Effector CD8-positive, alpha-beta T cell (primary cell): ENCODE measurements around the gene CDKL2.

Experiments
- DNase-seq: peaks from one replicate; lab custom pipeline; 2025; lab: John Stamatoyannopoulos, UW

Gene CDKL2

DNA sequence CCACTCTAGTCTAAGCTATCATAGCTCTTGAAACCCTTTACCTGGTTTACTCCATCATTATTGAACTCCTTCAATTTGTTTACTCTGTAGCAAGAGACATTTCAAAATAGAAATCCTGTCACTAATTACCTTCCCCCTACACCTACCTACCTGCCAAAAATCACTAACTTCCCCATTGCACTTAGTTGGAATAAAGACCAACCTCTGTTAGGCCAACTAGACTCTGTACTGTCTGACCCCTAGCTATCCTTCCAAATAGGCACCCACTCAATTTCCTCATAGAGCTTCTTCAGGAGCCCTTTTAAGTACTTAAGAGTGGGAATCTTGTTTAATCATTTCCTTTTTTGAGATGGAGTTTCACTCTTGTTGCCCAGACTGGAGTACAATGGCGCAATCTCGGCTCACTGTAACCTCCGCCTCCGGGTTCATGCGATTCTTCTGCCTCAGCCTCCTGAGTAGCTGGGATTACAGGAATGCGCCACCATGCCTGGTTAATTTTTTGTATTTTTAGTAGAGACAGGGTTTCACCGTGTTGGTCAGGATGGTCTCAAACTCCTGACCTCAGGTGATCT, 8.9 kb upstream of the CDKL2 start:
- DNase-seq: no peak

DNA sequence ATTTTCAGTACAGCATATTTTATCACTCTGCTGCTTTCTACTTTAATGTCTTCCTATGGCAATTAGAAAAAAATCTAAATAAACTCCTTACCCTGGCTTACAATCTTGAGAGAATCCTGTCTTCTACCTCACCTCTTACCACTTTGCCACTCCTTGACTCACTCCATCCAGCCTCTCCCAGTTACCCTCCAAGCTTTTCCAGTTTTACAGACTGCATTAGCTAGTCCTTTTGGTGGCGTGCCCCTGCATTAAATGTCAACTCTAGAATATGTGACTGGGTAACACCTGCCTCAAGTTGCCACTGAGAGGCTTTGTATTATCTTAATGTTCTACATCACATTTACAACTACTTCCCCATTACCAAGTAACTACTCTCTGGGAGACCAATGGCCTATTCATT, 7.5 kb upstream of the CDKL2 start:
- no peak for DNase-seq

DNA sequence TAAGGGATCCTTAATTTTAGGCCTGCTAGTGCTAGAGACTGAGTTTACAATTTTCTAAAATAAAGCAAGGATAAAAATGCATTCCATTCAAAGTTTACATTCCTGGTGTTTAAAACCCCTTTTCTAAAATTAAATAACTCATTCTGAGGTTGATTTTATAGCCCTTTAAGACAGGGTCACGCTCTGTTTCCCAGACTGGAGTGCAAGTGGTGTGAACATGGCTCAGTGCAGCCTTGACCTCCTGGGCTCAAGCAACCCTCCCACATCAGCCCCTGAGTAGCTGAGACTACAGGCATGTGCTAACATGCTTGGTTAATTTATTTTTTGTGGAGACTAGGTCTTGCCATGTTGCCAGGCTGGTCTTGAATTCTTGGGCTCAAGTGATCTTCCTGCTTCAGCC, 6.8 kb upstream of the CDKL2 start:
- no peak for DNase-seq

DNA sequence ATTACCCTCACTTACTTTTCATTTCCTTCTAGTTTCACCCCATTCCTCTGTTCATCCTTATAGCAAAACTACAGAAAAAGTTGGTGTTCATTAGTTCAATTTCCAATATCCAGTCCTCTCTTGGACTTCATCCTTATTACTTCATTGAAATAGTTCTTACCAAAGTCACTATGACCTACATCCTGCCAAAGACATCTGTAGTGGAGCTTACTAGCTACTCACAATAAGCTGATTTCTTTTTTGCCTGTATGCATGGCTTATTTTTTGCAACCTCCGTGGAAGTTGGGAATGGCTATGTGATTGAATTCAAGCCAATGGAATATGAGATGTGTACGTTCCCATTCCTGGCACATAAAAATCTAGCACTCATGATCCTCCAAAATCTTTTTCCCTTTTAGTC, 4.6 kb upstream of the CDKL2 start:
- DNase-seq: no peak

DNA sequence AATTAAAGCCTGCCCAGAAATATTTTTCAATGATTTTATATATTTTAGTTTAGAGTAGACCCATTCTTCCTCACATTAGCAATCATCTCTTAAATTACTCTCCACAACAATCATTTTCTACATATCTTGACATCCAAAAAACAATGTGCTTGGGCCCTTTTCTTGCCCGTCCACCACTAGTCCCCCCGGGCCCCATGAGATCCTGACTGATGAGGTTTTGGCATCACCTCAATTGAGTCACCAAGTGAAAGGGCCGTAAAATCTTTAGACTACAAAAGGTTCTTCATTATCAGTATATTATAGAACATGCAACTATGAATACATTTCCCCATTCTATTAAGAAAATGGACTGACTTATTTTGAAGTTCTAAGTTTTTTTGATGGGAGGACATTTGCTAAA, 4.0 kb upstream of the CDKL2 start:
- DNase-seq: no peak

DNA sequence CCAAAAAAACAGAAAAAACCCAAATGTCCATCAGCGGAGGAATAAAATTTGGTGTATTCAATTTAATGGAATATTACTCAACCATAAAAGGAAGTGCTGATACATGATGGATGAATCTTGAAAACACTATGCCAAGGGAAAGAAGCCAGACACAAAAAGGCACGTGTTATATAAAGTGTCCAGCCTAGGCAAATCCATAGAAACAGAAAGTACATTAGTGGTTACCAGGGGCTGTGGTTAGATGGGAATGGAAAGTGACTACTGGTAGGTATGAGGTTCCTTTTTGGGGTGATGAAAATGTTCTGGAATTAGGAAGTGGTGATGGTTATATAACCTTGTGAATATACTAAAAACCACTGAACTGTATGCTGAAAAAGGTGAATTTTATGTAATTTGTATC, 3.5 kb upstream of the CDKL2 start:
- no peak for DNase-seq

DNA sequence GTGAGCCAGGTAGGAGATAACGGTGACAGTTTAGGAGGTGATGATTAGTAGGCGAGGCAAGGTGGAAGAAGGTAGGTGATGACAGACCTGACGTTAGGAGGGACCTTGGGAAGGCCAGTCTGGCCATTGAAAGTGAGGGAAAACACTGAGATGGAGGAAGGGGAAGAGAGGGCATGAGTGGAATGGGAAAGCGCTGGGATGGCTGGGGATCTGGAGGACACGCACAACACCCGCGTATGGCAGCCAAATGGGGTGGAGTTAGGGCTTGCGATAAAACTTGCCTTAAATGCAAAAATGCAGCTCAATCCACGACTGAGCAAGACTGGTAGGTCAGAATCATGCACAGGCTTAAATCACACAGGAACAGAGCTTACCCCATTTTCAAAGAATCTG, 605 bp upstream of the CDKL2 start:
- no peak for DNase-seq

DNA sequence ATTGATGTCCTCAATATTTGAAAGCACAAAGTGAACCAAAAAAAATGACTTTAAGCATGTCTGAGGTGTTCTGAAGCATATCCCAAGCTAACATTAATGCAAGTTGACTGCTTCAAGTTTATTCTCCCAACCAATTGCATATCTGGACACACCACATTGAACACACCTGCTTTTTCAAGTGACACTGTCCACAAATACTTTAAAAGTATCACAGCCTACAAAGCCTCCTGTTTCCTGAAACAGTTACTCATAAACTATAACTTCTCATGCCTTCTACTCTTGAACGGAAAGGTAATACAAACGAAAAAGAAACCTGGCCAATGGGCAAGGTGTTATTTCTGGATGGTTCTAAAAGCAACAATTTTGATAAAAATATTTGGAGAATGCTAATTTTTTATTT, 1.1 kb downstream of the CDKL2 start:
- DNase-seq: no peak

DNA sequence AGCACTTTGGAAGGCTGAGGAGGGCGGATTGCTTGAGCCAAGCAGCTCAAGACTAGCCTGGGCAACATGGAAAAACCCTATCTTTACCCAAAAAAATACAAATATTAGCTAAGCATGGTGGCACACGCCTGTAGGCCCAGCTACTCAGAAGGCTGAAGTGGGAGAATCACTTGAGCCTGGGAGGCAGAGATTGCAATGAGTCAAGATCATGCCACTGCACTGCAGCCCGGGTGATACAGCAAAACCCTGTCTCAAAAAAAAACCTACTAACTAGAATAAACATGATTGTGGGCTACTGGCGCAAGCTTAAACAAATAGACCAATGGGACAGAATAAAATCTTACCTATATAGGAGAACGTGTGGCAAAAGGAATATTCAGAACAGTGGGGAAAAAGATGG, 7.3 kb downstream of the CDKL2 start:
- no peak for DNase-seq

DNA sequence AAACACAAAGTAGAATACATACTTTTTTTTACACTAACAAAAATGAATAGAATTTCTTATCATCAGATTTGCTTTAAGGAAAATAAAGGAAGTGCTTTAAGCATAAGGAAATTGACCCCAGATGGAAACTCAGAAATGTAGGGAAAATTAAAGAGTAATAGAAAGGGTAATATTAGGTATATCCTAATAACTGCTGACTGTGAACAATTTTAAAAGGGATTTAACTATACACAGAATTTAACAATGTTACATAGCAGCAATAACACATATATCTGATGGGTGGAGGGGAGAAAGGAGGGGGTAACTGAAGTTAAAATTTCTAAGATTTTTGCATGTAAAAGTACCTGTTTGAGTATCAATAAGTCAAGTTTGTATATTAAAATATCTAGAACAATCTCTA, 8.6 kb downstream of the CDKL2 start:
- DNase-seq: no peak

DNA sequence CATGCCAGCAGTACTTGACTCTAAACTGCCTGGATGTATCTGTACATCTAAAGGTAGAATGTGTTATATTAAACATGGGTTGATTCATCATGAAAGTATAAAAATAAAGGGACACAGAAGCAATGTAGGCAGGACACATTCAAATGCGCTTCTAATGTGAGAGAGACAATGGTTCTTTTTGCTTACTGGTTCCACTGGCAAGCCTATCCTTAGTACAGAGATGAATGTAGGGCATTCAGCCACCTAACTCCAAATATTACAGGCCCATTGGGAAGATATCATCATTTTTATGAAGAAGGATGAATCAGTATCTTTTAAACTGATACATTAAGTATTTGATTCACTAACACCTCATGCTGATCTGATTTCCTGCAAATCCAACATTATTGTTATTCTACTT, 18.0 kb downstream of the CDKL2 start:
- DNase-seq: no peak

DNA sequence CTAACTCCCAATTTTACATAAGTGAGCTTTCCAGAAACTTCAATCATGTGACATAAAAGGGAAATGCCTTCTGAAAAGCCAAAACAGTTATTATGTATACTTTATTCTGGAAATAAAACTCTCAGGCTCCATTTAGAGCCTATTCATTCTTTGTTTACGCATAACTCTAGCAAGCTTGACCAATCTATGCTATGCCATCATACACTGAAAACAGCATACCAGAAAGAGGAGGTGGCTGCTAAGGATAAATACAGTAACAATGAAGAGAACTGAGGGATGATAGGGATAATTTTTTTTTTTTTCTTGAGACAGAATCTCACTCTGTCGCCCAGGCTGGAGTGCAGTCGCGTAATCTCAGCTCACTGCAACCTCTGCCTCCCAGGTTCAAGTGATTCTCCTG, 24.4 kb downstream of the CDKL2 start:
- no peak for DNase-seq

DNA sequence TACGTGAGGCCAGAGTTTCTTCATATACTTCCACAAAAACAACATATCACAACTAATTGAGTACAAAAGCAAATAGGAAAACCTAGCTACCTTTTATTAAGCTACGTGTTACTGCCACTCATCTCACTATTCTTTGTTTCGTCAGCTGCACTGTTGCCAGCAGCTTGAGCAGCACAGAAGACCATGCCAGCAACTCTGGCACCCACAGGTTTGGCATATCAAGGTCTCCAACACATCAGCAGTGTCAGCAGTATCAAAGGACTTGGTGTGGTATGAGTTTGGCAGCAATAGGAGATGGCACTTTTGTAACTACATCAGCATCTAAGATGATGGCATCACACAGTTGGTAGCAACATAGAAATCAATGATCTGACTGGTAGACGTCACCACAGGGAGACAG, 30.7 kb downstream of the CDKL2 start:
- DNase-seq: no peak

DNA sequence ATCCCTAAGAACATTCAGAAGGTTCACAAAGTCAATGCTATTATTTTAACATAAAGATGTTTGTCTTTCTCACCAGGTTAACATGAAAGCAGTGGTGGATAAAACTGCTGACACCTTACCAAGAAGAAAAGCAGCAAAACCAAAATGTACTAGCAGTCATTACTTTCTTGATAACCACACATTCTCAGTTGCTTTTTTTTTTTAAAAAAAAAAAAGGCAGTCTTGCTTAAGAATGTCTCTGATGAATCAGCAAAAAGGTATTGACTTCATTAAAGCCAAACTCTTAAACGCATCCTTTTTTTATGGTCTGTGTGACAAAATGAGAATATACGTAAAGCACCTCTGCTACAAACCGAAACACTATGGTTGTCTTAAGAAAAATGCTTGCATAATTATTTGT, 31.9 kb downstream of the CDKL2 start:
- DNase-seq: no peak

DNA sequence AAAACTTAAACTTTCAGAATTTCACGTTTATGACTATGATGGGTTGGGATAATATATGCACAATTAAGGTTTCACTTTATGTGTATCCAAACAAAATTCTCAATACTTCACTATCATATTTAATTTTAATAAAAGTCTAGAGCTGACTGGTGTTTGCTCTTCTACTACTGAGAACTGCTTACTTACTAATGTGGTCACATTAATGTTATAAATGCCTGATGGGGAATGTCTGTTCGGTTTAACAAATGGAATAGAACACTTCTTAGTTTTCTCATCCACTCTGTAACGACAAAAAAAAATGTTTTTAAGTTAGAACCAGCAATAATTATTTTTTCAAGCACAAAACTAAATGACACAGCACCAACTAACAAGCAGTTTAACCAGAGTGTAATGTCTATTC, 34.3 kb downstream of the CDKL2 start:
- DNase-seq: no peak

DNA sequence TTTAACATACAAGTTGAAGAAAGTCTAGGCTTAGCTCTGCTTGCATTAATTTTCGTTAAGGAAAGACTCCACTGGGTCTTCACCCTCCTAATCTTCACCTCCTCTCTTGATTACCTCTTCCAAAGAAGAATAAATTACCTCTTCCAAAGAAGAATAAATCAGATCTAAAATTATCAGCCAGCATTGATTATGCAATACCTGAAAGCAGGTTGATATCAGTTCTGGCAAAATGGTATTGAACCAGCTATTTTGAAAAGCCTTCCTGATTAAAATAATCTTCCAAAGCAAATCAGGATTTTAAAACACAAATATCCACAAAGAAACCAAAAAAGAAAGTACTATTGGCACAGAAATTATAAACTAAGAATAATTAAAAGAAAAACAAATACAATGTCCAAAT, 36.9 kb downstream of the CDKL2 start:
- no peak for DNase-seq

DNA sequence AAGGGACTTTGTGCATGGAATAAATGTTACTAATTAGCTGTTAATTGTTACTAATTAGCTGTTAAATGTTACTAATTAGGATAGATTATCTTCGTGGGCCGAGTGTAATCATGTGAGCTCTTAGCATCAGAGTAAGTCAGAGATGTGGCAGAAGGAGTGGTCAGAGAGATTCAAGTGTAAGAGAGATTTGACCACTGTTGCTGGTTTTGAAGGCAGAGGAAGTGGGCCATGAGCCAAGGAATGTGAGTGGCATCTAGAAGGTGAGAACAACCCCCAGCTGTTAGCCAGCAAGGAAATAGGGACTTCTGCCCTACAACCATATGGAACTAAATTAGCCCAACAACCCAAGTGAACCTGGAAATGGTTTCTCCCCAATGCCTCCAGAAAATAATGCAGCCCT, 46.3 kb downstream of the CDKL2 start:
- DNase-seq: no peak

DNA sequence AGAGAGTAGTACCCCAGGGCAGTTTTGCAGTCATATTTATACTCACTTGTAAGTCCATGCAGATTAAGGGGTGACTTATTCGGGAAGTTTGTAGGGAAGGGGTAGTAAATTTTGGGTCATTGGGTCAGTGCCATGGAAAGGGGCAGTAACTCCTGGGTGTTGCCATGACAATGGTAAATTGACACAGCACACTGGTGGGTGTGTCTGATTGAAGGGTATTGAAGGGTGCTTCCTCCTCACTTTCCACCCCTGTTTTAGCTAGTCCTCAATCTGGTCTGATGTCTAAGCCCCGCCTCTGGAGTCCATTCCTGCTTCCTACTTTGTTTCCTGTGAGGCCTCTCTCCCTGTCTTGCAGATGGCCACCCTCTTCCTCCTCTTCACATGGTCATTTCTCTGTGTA, 62.6 kb downstream of the CDKL2 start:
- no peak for DNase-seq

DNA sequence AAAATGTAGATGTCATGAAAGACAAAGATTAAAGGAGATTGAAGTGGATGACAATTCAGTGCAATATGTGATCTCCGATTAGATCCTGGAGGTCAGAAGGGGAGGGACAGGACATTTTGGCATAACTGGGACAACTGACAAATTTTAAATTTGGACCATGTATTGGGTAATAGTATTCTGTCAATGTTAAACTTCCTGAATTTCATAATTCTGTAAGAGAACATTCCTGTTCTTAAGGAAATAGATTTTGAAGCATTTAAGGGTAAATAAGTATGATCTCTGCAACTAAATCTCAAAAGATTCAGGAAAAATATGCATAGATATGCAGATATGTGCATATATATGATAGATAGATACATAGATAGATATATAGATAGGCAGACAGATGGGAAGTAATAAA, 63.4 kb downstream of the CDKL2 start:
- no peak for DNase-seq

DNA sequence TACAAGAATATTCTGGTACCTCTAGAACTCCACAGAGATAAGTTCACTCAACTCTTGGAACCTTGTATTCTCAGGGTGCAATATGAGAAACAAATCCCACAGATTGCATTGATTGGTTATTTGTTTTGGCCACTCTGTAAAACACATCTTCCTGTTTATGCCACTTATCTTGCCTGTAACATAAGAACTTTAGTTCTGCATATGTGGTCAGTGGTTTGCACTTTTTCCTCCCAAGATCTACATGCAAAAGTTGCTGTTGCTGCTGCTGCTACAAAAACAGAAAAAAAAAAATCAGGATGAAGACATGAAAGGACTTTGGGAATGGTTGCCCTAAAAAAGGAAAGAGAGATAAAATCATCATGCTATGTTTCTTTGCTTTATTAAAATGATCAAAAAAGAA, 64.8 kb downstream of the CDKL2 start:
- DNase-seq: no peak

DNA sequence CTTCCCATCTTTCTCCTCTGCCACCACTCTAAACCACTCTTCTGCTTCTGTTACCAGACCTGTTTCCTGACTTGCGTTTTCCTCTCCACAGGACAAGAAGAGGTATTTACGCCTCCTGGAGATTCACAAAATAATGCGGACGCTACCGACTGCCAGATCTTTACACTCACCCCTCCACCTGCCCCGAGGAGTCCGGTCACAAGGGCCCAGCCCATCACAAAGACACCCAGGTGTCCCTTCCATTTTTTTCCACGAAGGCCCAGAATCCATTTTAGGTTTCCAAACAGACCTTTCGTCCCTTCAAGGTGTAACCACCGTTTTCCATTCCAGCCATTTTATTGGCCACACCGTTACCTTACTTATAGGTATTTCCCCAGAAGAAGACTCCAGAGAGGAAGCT, 66.3 kb downstream of the CDKL2 start:
- DNase-seq: no peak

DNA sequence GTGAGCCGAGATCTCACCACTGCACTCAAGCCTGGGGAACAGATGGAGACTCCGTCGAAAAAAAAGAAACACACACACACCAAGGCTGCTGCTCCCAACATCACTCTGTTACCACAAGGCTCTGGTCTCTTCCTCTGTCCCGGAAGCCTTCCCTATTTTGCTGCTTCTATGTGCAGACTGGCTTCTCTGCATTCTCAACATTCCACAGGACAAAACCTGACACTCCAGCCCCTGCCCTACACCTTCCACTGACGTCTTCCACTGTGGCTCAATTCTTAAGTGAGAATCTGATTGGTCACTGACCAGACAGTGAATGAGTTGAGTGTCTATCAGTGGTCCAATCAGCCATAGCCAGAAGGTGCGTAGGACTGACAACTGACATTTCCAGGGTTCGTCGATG, 68.5 kb downstream of the CDKL2 start:
- no peak for DNase-seq

DNA sequence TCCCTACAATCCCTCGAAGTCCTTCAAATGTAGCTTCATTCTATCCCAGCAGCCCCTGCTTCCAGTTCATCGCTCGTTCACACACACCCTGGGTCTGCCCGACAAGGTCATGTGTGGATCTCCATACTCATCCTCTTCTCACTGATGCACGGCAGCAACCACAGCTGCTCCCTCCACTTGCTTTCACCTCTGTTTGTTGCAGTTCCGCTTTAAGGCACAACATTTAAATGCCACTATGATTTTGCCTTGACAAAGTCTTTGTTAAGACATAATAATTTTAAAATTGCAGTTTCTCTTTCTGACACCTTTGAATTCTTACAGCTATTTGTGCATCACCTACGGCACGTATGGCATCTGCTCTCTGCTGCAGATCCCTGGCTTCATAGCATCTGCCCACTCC, 72.6 kb downstream of the CDKL2 start:
- no peak for DNase-seq

DNA sequence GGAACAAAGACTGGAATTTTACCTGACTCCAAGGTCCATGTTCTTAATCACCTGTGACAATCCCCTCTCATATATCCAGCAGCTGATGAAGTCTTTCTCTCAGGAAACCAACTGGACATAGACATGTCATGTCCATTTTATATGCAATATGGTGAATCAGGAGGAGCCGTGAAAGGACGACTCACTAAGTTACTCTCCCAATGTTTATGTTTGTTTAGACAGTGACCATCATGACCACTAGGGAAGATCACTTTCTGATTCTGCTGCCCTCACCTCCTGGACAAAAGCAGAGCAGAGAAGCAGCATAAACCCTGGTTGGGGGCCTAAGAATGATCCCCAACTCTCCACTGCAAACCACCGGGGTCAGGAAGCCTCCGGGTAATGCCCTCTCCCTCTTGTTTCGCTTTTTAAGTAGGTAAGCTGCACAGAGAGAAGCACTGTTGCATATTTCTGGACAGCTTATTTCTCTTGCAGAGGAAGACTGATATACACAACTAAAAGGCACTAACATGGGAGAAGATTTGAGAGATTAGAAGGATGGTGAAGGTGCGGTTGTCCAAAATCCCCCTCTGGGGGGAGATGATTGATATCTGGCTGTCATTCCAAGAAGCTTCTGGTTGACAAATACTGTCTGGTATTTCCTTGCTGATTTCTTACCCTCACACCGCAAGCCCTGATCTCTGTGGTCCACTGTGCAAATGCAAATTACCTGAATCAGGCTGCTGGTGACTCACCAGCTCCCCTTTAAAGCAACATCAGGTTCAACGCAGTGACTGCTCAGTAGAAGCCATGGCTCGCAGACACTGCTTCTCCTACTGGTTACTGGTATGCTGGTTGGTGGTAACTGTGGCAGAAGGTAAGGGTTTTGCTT, 74.8 kb downstream of the CDKL2 start, which contains the start of gene ODAPH:
Gene ODAPH (plus strand): TSS at position 773 of the 871 bp plus-strand sequence. CDS start 17 bp downstream, at position 790.
- DNase-seq: no peak
